ENCODE data around the gene LRRK2.
"Not testable (repeated sequence)": the region's sequence is repeated elsewhere in the genome, so short reads cannot be mapped to it uniquely, and the experiment has no call there.

LRRK2 gene

DNA sequence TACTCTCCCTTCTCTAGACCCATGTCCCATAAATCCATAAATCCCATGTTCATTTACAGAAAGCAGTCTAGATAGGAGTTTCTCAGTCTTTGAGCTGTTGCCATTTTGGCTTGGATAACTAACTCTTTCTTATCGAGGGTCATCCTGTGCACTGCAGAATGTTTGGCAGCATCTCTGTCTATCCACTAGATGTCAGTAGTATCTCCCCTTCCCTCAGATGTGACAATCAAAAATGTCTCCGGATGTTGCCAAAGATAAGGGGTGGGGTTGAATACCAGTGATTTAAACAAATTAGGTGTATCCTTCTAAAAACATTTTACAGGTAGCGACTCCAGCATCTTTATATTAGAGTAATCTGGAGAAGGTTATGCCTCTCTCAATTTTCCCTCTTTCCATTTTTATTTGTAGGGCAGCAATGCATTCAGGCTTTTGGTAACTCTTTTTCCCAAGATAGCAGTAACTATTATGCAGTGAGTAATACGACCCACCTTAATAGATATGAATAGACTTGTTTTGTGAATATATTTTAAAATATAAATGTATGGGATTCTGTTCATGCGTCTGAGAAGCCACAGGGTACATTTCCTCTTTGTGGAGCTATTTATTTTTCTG lies 100.7 kb downstream of the LRRK2 start:
- no peak for DNase-seq

DNA sequence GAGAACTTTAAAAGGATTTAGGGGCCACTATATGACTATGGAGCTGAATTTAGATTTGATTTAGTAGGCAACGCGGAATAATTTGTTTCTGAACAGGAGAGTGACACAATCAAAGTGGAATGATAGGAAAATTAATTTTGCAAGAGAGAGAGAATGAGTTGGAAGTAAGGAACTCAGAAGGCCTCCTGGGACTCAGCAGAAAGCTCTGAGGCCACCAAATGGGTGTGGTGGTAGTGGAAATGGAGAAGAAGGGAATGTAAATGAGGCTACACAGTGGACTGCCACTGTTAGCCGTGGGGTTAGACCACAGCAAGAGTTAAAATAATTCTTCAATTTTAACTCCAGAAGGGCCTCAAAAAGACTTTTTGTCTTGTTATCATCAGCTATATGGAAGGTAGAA lies 102.7 kb downstream of the LRRK2 start:
- DNase-seq = no peak

- DNase-seq = no peak
Observed at GRCh38 chr12:40330180-40330579, 105.4 kb downstream of the LRRK2 start.

- no peak for DNase-seq
Observed at GRCh38 chr12:40331886-40332285, 107.1 kb downstream of the LRRK2 start.

- no peak for DNase-seq
Observed at GRCh38 chr12:40335991-40336390, 111.2 kb downstream of the LRRK2 start.

GRCh38 chr12:40336573-40337199 lies 111.9 kb downstream of the LRRK2 start:
- no peak for DNase-seq

DNA sequence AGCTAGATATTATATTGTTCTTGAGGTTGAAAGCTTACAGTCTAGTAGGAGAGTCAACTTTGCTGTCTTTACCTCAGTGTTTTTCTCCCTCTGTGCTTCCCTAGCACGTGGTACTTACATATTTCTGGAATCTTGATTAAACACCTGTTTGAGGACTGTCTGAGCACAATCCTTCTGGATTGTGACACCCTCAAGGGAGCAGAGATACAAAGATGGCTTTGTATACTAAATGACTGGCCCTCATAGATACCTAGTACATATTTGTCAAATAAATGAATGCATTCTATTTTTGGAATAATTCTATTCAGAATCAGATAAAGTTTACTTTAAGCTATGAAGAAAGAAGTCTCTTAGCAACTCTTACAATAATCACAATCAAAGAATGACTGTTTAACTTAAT lies 113.3 kb downstream of the LRRK2 start:
- no peak for DNase-seq

GRCh38 chr12:40338621-40339020 lies 113.8 kb downstream of the LRRK2 start:
- no peak for DNase-seq

DNA sequence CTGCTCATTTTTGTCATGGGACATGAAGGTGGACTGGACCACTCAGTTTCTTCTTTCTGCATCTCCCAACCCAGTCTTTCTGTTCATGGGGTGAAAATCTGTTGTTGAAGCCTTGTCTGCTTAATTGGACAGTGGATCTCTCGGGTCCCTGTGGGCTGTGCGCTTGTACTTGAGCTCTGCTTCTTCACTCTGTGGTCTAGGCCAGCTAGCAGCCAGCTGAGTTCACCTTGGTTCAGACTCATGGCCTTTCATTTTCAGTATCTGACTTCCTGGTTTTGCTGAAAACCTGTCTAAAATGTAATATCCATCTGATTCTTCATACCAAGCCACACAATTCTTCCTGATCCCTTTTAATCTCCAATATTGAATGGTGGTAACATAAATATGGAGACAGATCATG lies 117.2 kb downstream of the LRRK2 start:
- no peak for DNase-seq

GRCh38 chr12:40343124-40343523 lies 118.3 kb downstream of the LRRK2 start:
- DNase-seq = no peak

DNA sequence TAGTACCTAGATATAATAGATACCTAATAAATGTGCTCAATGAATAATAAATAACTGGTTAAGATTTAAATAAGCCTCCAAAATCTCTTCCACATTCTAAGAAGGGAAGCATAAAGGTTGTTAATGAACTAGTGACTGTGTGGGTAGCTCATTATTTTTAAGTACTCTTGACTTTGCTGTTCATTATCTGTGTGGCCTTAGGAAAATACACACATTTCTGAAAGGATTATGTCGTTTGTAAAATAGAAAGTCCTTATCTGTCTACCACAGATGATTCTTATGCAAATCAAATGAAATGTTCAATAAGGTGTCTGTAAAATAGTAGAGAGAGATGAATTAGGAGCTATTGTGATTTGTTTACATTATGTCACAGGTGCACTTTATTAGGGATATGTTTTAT lies 119.5 kb downstream of the LRRK2 start:
- DNase-seq = no peak

DNA sequence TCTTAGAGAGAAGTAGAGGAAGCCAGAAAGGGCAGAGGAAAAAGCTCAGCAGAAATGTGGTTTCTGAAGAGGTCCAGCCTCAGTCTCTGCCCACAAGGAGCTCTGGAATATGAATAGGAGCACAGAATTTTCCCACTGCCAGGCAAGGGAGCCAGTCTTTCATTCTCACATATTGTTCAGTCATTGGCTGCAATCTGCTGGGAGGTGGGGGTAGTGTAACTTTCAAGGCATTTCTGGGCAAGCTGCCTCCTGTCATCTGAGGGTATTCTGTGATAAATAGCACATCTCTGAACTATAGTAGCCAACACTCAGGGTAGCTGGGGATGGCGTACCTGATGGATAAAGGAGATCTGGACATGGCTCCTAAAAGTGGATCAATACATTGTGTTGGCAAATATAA lies 127.2 kb downstream of the LRRK2 start:
- DNase-seq = no peak

DNA sequence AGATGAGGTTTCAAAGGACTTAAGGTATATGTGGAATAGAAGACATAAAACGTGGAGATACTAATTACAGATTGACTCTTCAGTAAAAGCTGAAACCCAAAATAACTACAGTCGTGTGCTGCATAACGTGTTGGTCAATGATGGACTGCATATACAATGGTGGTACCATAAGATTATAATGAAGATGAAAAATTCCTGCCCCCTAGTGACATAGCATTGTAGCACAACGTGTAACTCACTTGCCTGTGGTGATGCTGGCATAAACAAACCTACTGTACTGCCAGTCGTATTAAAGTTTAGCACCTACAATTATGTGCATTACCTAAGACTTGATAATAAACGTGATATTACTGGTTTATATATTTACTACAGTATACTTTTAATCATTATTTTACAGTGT lies 150.3 kb downstream of the LRRK2 start:
- no peak for DNase-seq

DNA sequence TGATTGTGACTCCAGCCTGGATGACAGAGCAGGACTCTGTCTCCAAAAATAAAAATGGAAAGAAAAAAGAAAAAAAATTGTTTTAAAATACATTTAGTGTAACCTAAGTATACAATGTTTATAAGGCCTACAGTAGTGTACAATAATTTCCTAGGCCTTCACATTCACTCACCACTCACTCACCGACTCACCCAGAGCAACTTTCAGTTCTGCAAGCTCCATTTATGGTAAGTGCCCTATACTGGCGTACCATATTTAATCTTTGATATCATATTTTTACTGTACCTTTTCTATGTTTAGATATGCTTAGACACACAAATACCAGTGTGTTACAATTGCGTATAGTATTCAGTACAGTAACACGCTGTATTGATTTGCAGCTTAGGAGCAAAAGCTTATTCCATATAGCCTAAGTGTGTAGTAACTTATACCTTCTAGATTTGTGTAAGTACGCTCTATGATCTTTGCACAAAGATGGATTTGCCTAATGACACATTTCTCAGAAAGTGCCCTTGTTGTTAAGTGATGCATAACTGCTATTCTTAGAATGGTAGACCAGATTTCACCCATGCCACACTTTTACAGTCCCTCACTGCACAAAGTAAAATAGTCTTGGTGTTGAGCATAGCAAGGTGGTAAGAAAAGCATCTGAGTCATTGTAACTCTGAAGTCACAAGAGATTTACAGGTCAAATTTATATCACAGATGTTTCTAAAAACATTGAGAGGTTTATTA lies 151.9 kb downstream of the LRRK2 start:
- no peak for DNase-seq

DNA sequence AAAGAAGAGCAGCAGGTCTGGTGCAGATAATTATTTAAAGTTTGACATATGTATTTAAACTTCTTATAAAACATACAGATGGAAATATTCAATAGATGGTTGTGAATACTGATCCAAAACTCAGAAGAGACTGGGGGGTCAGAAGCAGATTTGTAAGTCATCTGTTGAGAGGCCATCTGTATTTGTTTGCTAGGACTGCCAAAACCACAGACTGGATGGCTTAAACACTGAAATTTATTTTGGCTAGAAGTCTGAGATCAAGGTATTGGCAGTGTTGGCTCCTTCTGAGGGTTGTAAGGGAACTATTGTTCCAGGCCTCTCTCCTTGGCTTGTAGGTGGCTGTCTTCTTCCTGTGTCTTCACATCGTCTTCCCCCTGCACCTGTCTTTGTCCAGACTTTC lies 153.9 kb downstream of the LRRK2 start:
- no peak for DNase-seq

- no peak for DNase-seq
Observed at GRCh38 chr12:40382217-40382616, 157.4 kb downstream of the LRRK2 start.

- not testable (repeated sequence) for DNase-seq
Observed at GRCh38 chr12:40387279-40387678, 162.5 kb downstream of the LRRK2 start.

GRCh38 chr12:40390980-40391379 lies 166.2 kb downstream of the LRRK2 start:
- no peak for DNase-seq

GRCh38 chr12:40393026-40393425 lies 168.2 kb downstream of the LRRK2 start:
- DNase-seq = no peak

- no peak for DNase-seq
Observed at GRCh38 chr12:40399656-40400055, 174.9 kb downstream of the LRRK2 start.

- DNase-seq = no peak
Observed at GRCh38 chr12:40405419-40405818, 180.6 kb downstream of the LRRK2 start.

Data from NCI-H1436 treated with DMSO at 0.1 percent for 48 hours (cell line).